OCI-LY7 (cell line): ENCODE results near the gene COL4A1. TPM values are rescaled to one million over a fixed set of nuclear protein-coding genes. Genes with fewer than 3 reads are reported as not detected.

Source experiments
- BruUV-seq: library from RNA; stranded (reverse); fragments of 400-500 nt; replicated peaks from 2 replicates; lab custom pipeline; 2021; lab: Mats Ljungman, UMichigan
- CTCF ChIA-PET: fragments of 300-600 bp; sonication (Branson Sonifier 250); formaldehyde crosslinking; loops from one replicate; lab custom pipeline; 2022; ENCODE audit warnings: antibody characterized with exemption; ENCODE audit not compliant: unreplicated experiment; lab: Charles Lee
- POLR2A ChIA-PET: fragments of 300-600 bp; sonication (Branson Sonifier 250); formaldehyde crosslinking; loops from one replicate; lab custom pipeline; 2022; ENCODE audit warnings: antibody characterized with exemption; lab: Charles Lee
- DNase-seq: peaks from one replicate; pipeline ENCODE4 v3.0.0-alpha.2; 2015; ENCODE audit warnings: low spot score
- H2AFZ ChIP-seq: fragments of 200-600 bp; sonication (generic), shearing (Covaris generic); 2 replicates; pipeline ENCODE4 v1.6.1; 2014; ENCODE audit warnings: mild to moderate bottlenecking, antibody characterized with exemption, low read length, moderate library complexity
- H3K27ac ChIP-seq: fragments of 200-600 bp; sonication (generic); 2 replicates; pipeline ENCODE4 v1.5.1; 2014; ENCODE audit warnings: mixed run types, low read depth, mild to moderate bottlenecking, moderate library complexity, low read length, inconsistent platforms; ENCODE audit not compliant: poor library complexity, severe bottlenecking
- H3K36me3 ChIP-seq: fragments of 200-600 bp; sonication (generic); 2 replicates; pipeline ENCODE4 v1.6.1; 2014; ENCODE audit warnings: mild to moderate bottlenecking, antibody characterized with exemption, low read length, moderate library complexity, mixed read lengths; ENCODE audit not compliant: insufficient read depth
- H3K4me1 ChIP-seq: fragments of 200-600 bp; sonication (generic); 2 replicates; pipeline ENCODE4 v1.5.1; 2014; ENCODE audit warnings: mild to moderate bottlenecking, low read length; ENCODE audit not compliant: insufficient read depth, poor library complexity, severe bottlenecking
- H3K4me2 ChIP-seq: fragments of 200-600 bp; sonication (generic); 2 replicates; pipeline ENCODE4 v1.6.1; 2014; ENCODE audit warnings: mild to moderate bottlenecking, low read length
- H3K4me3 ChIP-seq: fragments of 200-600 bp; sonication (generic); 2 replicates; pipeline ENCODE4 v1.5.1; 2014; ENCODE audit warnings: mild to moderate bottlenecking, low read depth, low read length; ENCODE audit not compliant: poor library complexity, severe bottlenecking
- H3K79me2 ChIP-seq: fragments of 200-600 bp; sonication (generic); 2 replicates; pipeline ENCODE4 v1.6.1; 2016; ENCODE audit warnings: low read depth, mild to moderate bottlenecking, low read length, moderate library complexity, mixed read lengths; ENCODE audit not compliant: insufficient read depth
- H3K9me2 ChIP-seq: fragments of 200-600 bp; sonication (generic); 2 replicates; pipeline ENCODE4 v1.6.1; 2016; ENCODE audit warnings: mild to moderate bottlenecking, low read length, mixed read lengths; ENCODE audit not compliant: insufficient read depth
- H3K9me3 ChIP-seq: fragments of 200-600 bp; sonication (generic); 2 replicates; pipeline ENCODE4 v1.6.1; 2014; ENCODE audit warnings: mild to moderate bottlenecking, mixed run types, low read length, mixed read lengths
- H4K20me1 ChIP-seq: fragments of 200-600 bp; sonication (generic); 2 replicates; pipeline ENCODE4 v1.6.1; 2014; ENCODE audit warnings: mild to moderate bottlenecking, antibody characterized with exemption, low read length, moderate library complexity, mixed read lengths; ENCODE audit not compliant: insufficient read depth
- CTCF ChIP-seq: fragments of 200-600 bp; sonication (generic); conservative IDR thresholded peaks from 2 replicates; pipeline ENCODE4 v1.5.1; 2014; ENCODE audit warnings: mild to moderate bottlenecking, antibody characterized with exemption, low read length, moderate library complexity, mixed read lengths
- EZH2phosphoT487 ChIP-seq: fragments of 200-600 bp; sonication (generic); IDR thresholded peaks from 2 replicates; pipeline ENCODE4 v1.6.1; 2018; ENCODE audit warnings: low read depth, borderline replicate concordance, mild to moderate bottlenecking, mixed run types, antibody characterized with exemption, low read length, moderate library complexity, mixed read lengths
- intact Hi-C: fragments of 100-400 bp; cut with micrococcal nuclease; formaldehyde crosslinking; loops from one replicate; pipeline ENCODE4 v1.10.0; 2022; ENCODE audit not compliant: unreplicated experiment
- total RNA-seq, 2 experiments: library from RNA; depleted of rRNA in 1 of 2; stranded (reverse); fragments of >200 nt in 1 of 2; shearing (Covaris generic) in 1 of 2; gene quantifications; 2 replicates each; pipeline ENCODE4 v1.2.3, GENCODE V29; 2014 to 2022

Gene COL4A1
- total RNA-seq, 2 experiments from 2014 or later = 0.06 TPM; not detected in 1

- Histone ChIP-seq H3K9me3 (no peaks in the 10 kb centered on the region), H4K20me1 (no peaks in the 10 kb centered on the region), H3K9me2 (no peaks in the 10 kb centered on the region), H3K4me3 (no peak overlapping the region), H3K4me2 (no peak overlapping the region), H3K27ac (no peak overlapping the region), H3K4me1 (peaks cover 12% of the 10 kb centered on the region), H3K36me3 (no peaks in the 10 kb centered on the region), H2AFZ (no peak overlapping the region), H3K79me2 (no peaks in the 10 kb centered on the region)
- intact Hi-C loops = no loop called here
- no peak for DNase-seq
- no TSS peak for BruUV-seq
- ChIA-PET CTCF (no interaction called here), POLR2A (no interaction called here)
- no peak for TF ChIP-seq CTCF
- no peak for TF ChIP-seq EZH2phosphoT487
Measured at GRCh38 chr13:110345266-110345665, 38.3 kb upstream of the COL4A1 start.

GRCh38 chr13:110344320-110344719 is 37.4 kb upstream of the COL4A1 start:
- Histone ChIP-seq H3K9me3 (no peaks in the 10 kb centered on the region), H3K4me3 (no peak overlapping the region), H3K27ac (no peak overlapping the region), H4K20me1 (no peaks in the 10 kb centered on the region), H3K36me3 (no peaks in the 10 kb centered on the region), H3K79me2 (no peaks in the 10 kb centered on the region), H3K4me1 (peaks cover 12% of the 10 kb centered on the region), H3K9me2 (no peaks in the 10 kb centered on the region), H3K4me2 (no peak overlapping the region), H2AFZ (no peak overlapping the region)
- ChIA-PET POLR2A (no interaction called here), CTCF (no interaction called here)
- TF ChIP-seq CTCF = no peak
- TF ChIP-seq EZH2phosphoT487 = no peak
- no peak for DNase-seq
- no TSS peak for BruUV-seq
- intact Hi-C loops = no loop called here

GRCh38 chr13:110343241-110343865 is 36.4 kb upstream of the COL4A1 start:
- Histone ChIP-seq H3K4me1 (peaks cover 12% of the 10 kb centered on the region), H3K9me2 (no peaks in the 10 kb centered on the region), H3K4me2 (no peak overlapping the region), H3K4me3 (no peak overlapping the region), H2AFZ (no peak overlapping the region), H3K79me2 (no peaks in the 10 kb centered on the region), H3K36me3 (no peaks in the 10 kb centered on the region), H3K9me3 (no peaks in the 10 kb centered on the region), H3K27ac (no peak overlapping the region), H4K20me1 (no peaks in the 10 kb centered on the region)
- TF ChIP-seq EZH2phosphoT487 = no peak
- no peak for TF ChIP-seq CTCF
- CTCF ChIA-PET = no interaction called here
- POLR2A ChIA-PET = no interaction called here
- intact Hi-C loops = no loop called here
- no peak for DNase-seq
- BruUV-seq = no TSS peak
